IMR-90 (cell line): Measurements from ENCODE around the gene ST8SIA6. TPM values are rescaled to one million over a fixed set of nuclear protein-coding genes. Genes with fewer than 3 reads are reported as not detected.
"Not testable (repeated sequence)": the region's sequence is repeated elsewhere in the genome, so short reads cannot be mapped to it uniquely, and the experiment has no call there.

Experiments
- ATAC-seq: fragments of 200-7000 bp; cut with Tn5 transposase; 2 replicates; pipeline ENCODE4 v1.9.1; 2020; ENCODE audit warnings: low read depth, mild to moderate bottlenecking, moderate library complexity
- BruUV-seq: library from RNA; stranded (reverse); fragments of 400-500 nt; replicated peaks from 2 replicates; lab custom pipeline; 2021; lab: Mats Ljungman, UMichigan
- CTCF ChIA-PET: fragments of 300-600 bp; formaldehyde crosslinking; extraction: SDS; loops from one replicate; lab custom pipeline; 2021; ENCODE audit warnings: antibody characterized with exemption; lab: Yijun Ruan, JAX
- POLR2A ChIA-PET: fragments of 300-600 bp; sonication (Branson Sonifier 250); formaldehyde crosslinking; loops from one replicate; lab custom pipeline; 2022; ENCODE audit warnings: antibody characterized with exemption; ENCODE audit not compliant: unreplicated experiment; lab: Charles Lee
- DNase-seq: peaks from one replicate; pipeline ENCODE4 v3.0.0; 2013
- H2AFZ ChIP-seq: replicated peaks from 2 replicates; pipeline ENCODE3; 2013; ENCODE audit warnings: low read length, mild to moderate bottlenecking; ENCODE audit not compliant: poor library complexity
- H2AK5ac ChIP-seq: 2 replicates; pipeline ENCODE4 v1.6.1; 2013; ENCODE audit warnings: low read depth, low read length, inconsistent platforms
- H2AK9ac ChIP-seq: replicated peaks from 2 replicates; pipeline ENCODE3; 2013; ENCODE audit warnings: mild to moderate bottlenecking, low read depth, low read length, moderate library complexity; ENCODE audit not compliant: poor library complexity
- H2BK120ac ChIP-seq: 2 replicates; pipeline ENCODE4 v1.6.1; 2013; ENCODE audit warnings: low read depth, low read length, inconsistent platforms
- H2BK15ac ChIP-seq: 3 replicates; pipeline ENCODE4 v1.6.1; 2013; ENCODE audit warnings: low read depth, low read length, inconsistent platforms
- H2BK20ac ChIP-seq: 2 replicates; pipeline ENCODE4 v1.6.1; 2013; ENCODE audit warnings: low read depth, mild to moderate bottlenecking, inconsistent platforms, low read length, moderate library complexity
- H2BK5ac ChIP-seq: 2 replicates; pipeline ENCODE4 v1.6.1; 2013; ENCODE audit warnings: mild to moderate bottlenecking, low read depth, low read length, inconsistent platforms; ENCODE audit not compliant: poor library complexity, severe bottlenecking
- H3K14ac ChIP-seq: replicated peaks from 2 replicates; pipeline ENCODE4 v1.6.1; 2013; ENCODE audit warnings: low read depth, low read length, inconsistent platforms
- H3K18ac ChIP-seq: 2 replicates; pipeline ENCODE4 v1.6.1; 2013; ENCODE audit warnings: low read depth, low read length, control low read depth
- H3K23ac ChIP-seq: 2 replicates; pipeline ENCODE4 v1.6.1; 2013; ENCODE audit warnings: low read depth, low read length, inconsistent platforms
- H3K27ac ChIP-seq: 2 replicates; pipeline ENCODE4 v1.5.1; 2013; ENCODE audit warnings: mild to moderate bottlenecking, control low read depth, low read length; ENCODE audit not compliant: insufficient read depth
- H3K27me3 ChIP-seq: 2 replicates; pipeline ENCODE4 v1.6.1; 2013; ENCODE audit warnings: low read length; ENCODE audit not compliant: control insufficient read depth, insufficient read depth
- H3K36me3 ChIP-seq: 2 replicates; pipeline ENCODE4 v1.6.1; 2013; ENCODE audit warnings: low read length, mixed read lengths; ENCODE audit not compliant: control insufficient read depth, insufficient read depth
- H3K4ac ChIP-seq: 2 replicates; pipeline ENCODE4 v1.6.1; 2013; ENCODE audit warnings: low read depth, low read length, inconsistent platforms
- H3K4me1 ChIP-seq: 2 replicates; pipeline ENCODE4 v1.6.1; 2013; ENCODE audit warnings: low read length, mixed read lengths; ENCODE audit not compliant: control insufficient read depth, insufficient read depth
- H3K4me2 ChIP-seq: 2 replicates; pipeline ENCODE4 v1.6.1; 2013; ENCODE audit warnings: low read depth, mild to moderate bottlenecking, control low read depth, low read length, moderate library complexity
- H3K4me3 ChIP-seq: 2 replicates; pipeline ENCODE4 v1.5.1; 2013; ENCODE audit warnings: low read depth, mild to moderate bottlenecking, control low read depth, low read length, moderate library complexity; ENCODE audit not compliant: insufficient read depth
- H3K56ac ChIP-seq: 2 replicates; pipeline ENCODE4 v1.6.1; 2013; ENCODE audit warnings: low read length, inconsistent platforms; ENCODE audit not compliant: insufficient read depth; ENCODE audit errors: extremely low read depth
- H3K79me1 ChIP-seq, 2 experiments: 2 replicates each; pipeline ENCODE4 v1.6.1; 2013; ENCODE audit warnings: low read length in 2 of 2, inconsistent platforms in 1 of 2, low read depth in 1 of 2
- H3K9ac ChIP-seq: 2 replicates; pipeline ENCODE4 v1.6.1; 2013; ENCODE audit warnings: low read depth, low read length, control low read depth
- H3K9me1 ChIP-seq: 2 replicates; pipeline ENCODE4 v1.6.1; 2013; ENCODE audit warnings: low read length, inconsistent platforms; ENCODE audit not compliant: insufficient read depth
- H3K9me3 ChIP-seq: 2 replicates; pipeline ENCODE4 v1.6.1; 2013; ENCODE audit warnings: low read length; ENCODE audit not compliant: control insufficient read depth, insufficient read depth
- H4K20me1 ChIP-seq: 2 replicates; pipeline ENCODE4 v1.6.1; 2013; ENCODE audit warnings: low read length, inconsistent platforms; ENCODE audit not compliant: insufficient read depth
- H4K5ac ChIP-seq: 2 replicates; pipeline ENCODE4 v1.6.1; 2013; ENCODE audit warnings: mild to moderate bottlenecking, low read depth, low read length, control low read depth
- H4K8ac ChIP-seq, 2 experiments: 2 replicates each; pipeline ENCODE4 v1.6.1; 2013; ENCODE audit warnings: low read depth in 2 of 2, low read length in 2 of 2, control low read depth in 1 of 2, inconsistent platforms in 1 of 2
- H4K91ac ChIP-seq: 2 replicates; pipeline ENCODE4 v1.6.1; 2013; ENCODE audit warnings: low read depth, low read length, inconsistent platforms; ENCODE audit not compliant: insufficient read depth
- BHLHE40 ChIP-seq: fragments of 150-350 bp; IDR thresholded peaks from 2 replicates; pipeline ENCODE4 v1.6.1; 2016; ENCODE audit warnings: mild to moderate bottlenecking, low read depth, low read length
- CEBPB ChIP-seq: IDR thresholded peaks from 2 replicates; pipeline ENCODE4 v1.6.1; 2012; ENCODE audit warnings: low read depth, low read length, improper control_type of control experiment
- ELK1 ChIP-seq: fragments of 150-350 bp; IDR thresholded peaks from 2 replicates; pipeline ENCODE4 v1.6.1; 2016; ENCODE audit warnings: low read depth, mild to moderate bottlenecking, low read length, moderate library complexity, borderline replicate concordance
- MAFK ChIP-seq: IDR thresholded peaks from 2 replicates; pipeline ENCODE4 v1.6.1; 2012; ENCODE audit warnings: low read depth, low read length, improper control_type of control experiment
- MXI1 ChIP-seq: IDR thresholded peaks from 2 replicates; pipeline ENCODE4 v1.6.1; 2012; ENCODE audit warnings: low read depth, mild to moderate bottlenecking, low read length, moderate library complexity, borderline replicate concordance
- RAD21 ChIP-seq: IDR thresholded peaks from 2 replicates; pipeline ENCODE4 v1.6.1; 2012; ENCODE audit warnings: low read length, improper control_type of control experiment
- RCOR1 ChIP-seq: IDR thresholded peaks from 2 replicates; pipeline ENCODE4 v1.6.1; 2012; ENCODE audit warnings: mild to moderate bottlenecking, low read length, improper control_type of control experiment; ENCODE audit not compliant: insufficient replicate concordance
- RFX5 ChIP-seq: IDR thresholded peaks from 2 replicates; pipeline ENCODE4 v1.8.0; 2012; ENCODE audit warnings: low read depth, mild to moderate bottlenecking, low read length, moderate library complexity
- USF2 ChIP-seq: fragments of 150-350 bp; IDR thresholded peaks from 2 replicates; pipeline ENCODE4 v1.6.1; 2017; ENCODE audit warnings: mild to moderate bottlenecking, antibody characterized with exemption, low read length, low read depth
- WGBS, 2 experiments: methylation state at CpG; one replicate each; pipeline versions ENCODE4 v1.1.5 to v1.1.7; 2013; ENCODE audit warnings: missing lambda C conversion rate in 2 of 2; ENCODE audit not compliant: insufficient read length in 1 of 2; ENCODE audit errors: extremely low coverage in 2 of 2; 5-methylcytosine and 5-hydroxymethylcytosine counted together
- dilution Hi-C: fragments of 300-500 bp; cut with HindIII; formaldehyde crosslinking; loops from one replicate; pipeline ENCODE4 v1.14.3; 2018; ENCODE audit warnings: low sequenced_read_pairs; ENCODE audit not compliant: unreplicated experiment
- in situ Hi-C: fragments of 300-500 bp; cut with MboI; formaldehyde crosslinking; loops from 3 replicates; pipeline ENCODE4 v1.14.3; 2019; ENCODE audit warnings: low sequenced_read_pairs, inconsistent platforms, mixed read lengths
- intact Hi-C: fragments of 100-400 bp; cut with micrococcal nuclease; formaldehyde crosslinking; loops from 2 replicates; pipeline ENCODE4 v1.10.0; 2022
- polyA plus RNA-seq, 3 experiments: library from polyadenylated mRNA; depleted of rRNA; stranded (reverse); fragments of >200 nt; gene quantifications; 2 replicates each; pipeline ENCODE4 v1.2.3, GENCODE V29; 2012; ENCODE audit warnings: low replicate concordance in 1 of 3
- total RNA-seq: library from RNA; depleted of rRNA; stranded (reverse); fragments of >200 nt; gene quantifications from 2 replicates; pipeline ENCODE4 v1.2.3, GENCODE V29; 2012

ST8SIA6 gene
- total and polyA plus RNA-seq, 2 of the 4 experiments (the other 2 are of a cell fraction), result 0.10 to 0.18 TPM

- H3K27me3 ChIP-seq, result peaks cover 14% of the 10 kb centered on the region
- intact Hi-C loops, result no loop called here
- no peak overlapping the region for H2BK5ac ChIP-seq
- in situ Hi-C loops, result no loop called here
- H3K4me1 ChIP-seq, result no peaks in the 10 kb centered on the region
- no peaks in the 10 kb centered on the region for H3K9me3 ChIP-seq
- H3K79me1 ChIP-seq, result no peaks in the 10 kb centered on the region
- H3K18ac ChIP-seq, result no peak overlapping the region
- no peak for ATAC-seq
- no peak overlapping the region for H2BK120ac ChIP-seq
- no peaks in the 10 kb centered on the region for H4K20me1 ChIP-seq
- H4K5ac ChIP-seq, result no peak overlapping the region
- dilution Hi-C loops, result no loop called here
- no peaks in the 10 kb centered on the region for H3K9me1 ChIP-seq
- BruUV-seq, result no TSS peak
- H3K36me3 ChIP-seq, result no peaks in the 10 kb centered on the region
- H3K27ac ChIP-seq, result no peak overlapping the region
- no peak overlapping the region for H3K23ac ChIP-seq
- no peak overlapping the region for H4K91ac ChIP-seq
- H3K4me3 ChIP-seq, result no peak overlapping the region
- DNase-seq, result no peak
- no peak overlapping the region for H2AFZ ChIP-seq
- H4K8ac ChIP-seq, result no peak overlapping the region
- no peak overlapping the region for H3K9ac ChIP-seq
- TF ChIP-seq RCOR1 (no peak), RAD21 (no peak), RFX5 (no peak), BHLHE40 (no peak), MXI1 (no peak), MAFK (no peak), CEBPB (no peak), USF2 (no peak), ELK1 (no peak)
- no peak overlapping the region for H2BK20ac ChIP-seq
- ChIA-PET CTCF (no interaction called here), POLR2A (no interaction called here)
- no peak overlapping the region for H3K4me2 ChIP-seq
- no peak overlapping the region for H3K56ac ChIP-seq
- no peak overlapping the region for H3K4ac ChIP-seq
- no peak overlapping the region for H3K14ac ChIP-seq
- no peak overlapping the region for H2BK15ac ChIP-seq
- no peak overlapping the region for H2AK5ac ChIP-seq
- no CpG with 5 or more reads among the region's 4 CpGs for WGBS, 2 experiments
- no peak overlapping the region for H2AK9ac ChIP-seq
Observed at GRCh38 chr10:17403161-17403560, 51.2 kb downstream of the ST8SIA6 start.

GRCh38 chr10:17402040-17402439 lies 52.4 kb downstream of the ST8SIA6 start:
- dilution Hi-C loops, H3K4ac ChIP-seq, DNase-seq, H2AK9ac ChIP-seq, BruUV-seq, H3K79me1 ChIP-seq, H3K9me1 ChIP-seq, H2AK5ac ChIP-seq, in situ Hi-C loops, H4K5ac ChIP-seq, H2AFZ ChIP-seq, H2BK15ac ChIP-seq, H3K9ac ChIP-seq, H3K9me3 ChIP-seq, H4K20me1 ChIP-seq, intact Hi-C loops, H3K23ac ChIP-seq, H3K4me2 ChIP-seq, H4K91ac ChIP-seq, H2BK20ac ChIP-seq, H3K4me1 ChIP-seq, H3K56ac ChIP-seq, H2BK120ac ChIP-seq, ATAC-seq, H3K18ac ChIP-seq, H4K8ac ChIP-seq, CTCF ChIA-PET, H3K36me3 ChIP-seq, H3K4me3 ChIP-seq, H3K14ac ChIP-seq, H3K27ac ChIP-seq, H2BK5ac ChIP-seq, POLR2A ChIA-PET: not testable (repeated sequence)
- no CpG with 5 or more reads among the region's 2 CpGs for WGBS, 2 experiments
- peaks cover 12% of the 10 kb centered on the region for H3K27me3 ChIP-seq
